HG03378 (cell line): Measurements from ENCODE around the gene TMEM204.

ENCODE experiments used
- ATAC-seq: cut with Tn5 transposase; IDR thresholded peaks from one replicate; pipeline ENCODE4 v1.9.1; 2021; ENCODE audit warnings: mild to moderate bottlenecking, moderate library complexity; ENCODE audit not compliant: unreplicated experiment

The TMEM204 gene

DNA sequence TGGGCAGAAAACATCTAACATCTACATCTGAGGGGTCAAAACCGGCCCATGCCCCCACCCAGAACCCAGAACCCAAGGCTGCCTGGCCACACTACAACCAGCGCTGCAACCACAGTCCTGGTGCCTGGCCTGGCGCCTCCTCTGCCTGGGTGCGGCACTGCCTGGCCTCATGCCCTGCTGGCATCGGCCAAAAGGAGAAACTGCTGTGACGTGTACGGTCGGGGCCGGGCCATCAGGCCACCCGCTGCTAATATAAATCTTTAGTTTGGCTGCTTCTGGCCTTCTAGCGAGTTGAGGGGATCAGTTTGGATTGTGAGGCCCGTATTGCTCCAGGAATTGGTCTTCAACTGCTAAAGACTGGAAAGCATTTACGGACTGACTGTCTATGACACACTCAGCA is 22.8 kb downstream of the TMEM204 start:
- ATAC-seq: no peak

DNA sequence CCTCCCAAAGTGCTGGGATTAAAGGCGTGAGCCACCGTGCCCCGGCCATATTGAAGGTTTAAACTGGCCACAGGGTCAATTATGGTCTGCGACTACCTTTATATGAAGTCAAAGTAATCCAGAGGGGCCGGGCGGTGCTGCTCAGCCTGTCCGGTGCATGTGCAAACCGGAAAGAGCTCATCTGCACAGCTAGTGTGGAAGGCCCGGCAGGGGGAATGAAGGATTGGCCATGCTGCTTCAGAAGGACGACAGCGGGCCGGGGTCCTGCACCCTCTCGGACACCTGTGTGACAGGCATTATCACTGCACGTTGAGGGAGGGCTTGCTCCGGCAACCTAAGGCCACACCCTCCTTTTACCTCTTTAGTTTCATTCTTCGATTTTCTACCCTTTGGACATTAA is 23.6 kb downstream of the TMEM204 start:
- no peak for ATAC-seq

DNA sequence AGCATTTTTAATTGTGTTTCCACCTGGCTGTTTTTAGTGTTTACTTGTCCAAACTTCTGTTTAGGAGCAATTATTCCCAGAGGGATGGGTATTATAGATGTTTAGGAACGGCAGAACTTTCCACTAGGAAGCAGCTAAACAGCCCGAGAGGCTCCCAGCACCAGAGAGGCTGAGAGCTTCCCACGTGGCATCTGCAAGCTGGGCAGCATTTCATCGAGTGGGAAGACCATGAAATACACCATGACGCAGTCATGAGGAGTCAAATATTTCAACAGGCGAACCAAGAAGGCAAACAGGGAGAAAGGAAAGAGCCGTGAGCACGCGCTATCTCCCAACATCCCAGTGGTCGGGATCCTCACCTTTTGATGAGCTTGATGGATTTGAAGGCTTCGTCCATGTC is 24.1 kb downstream of the TMEM204 start:
- no peak for ATAC-seq

DNA sequence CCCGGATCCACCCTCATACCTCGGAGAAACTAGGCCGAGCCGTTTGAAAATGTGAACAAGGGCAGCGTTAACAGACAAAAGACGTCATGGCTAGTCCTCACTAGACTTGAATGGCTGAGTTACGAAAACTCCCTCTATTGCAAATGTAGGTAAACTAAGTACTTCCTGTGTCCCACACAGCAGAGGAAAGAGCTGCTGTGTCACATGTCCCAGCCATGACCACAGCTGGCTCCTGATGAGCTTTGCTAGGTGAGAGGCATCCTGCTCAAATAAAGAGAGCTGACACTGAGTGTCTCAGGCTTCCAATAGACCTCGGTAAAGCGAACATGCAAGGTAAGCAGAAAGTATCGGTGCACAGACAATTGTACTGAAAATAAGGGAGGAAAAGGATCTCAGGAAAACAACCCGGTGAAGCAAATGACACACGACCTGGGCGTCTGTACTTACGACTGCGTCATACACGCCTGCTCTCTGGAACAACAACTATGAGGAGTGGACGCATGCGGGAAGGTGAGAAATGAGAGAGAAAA is 26.0 kb downstream of the TMEM204 start:
- ATAC-seq: no peak

DNA sequence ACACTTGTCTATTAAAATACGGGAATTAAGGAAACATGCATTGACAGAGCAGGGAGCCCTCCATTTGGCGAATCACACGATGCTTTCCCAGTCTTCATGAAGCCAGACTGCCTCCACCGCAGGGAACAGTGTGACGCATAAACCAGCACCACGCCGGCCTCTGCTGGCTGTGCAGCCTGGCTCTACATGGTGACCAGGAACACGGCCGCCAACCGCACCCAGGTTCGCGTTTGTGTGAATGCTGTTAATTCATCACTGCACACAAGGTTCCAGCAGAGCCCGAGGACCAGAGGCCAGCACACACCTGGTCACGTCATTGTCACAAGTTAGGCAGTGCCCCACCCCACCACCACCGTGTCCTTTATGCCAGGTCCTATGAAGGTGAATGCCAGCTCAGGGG is 26.7 kb downstream of the TMEM204 start:
- ATAC-seq: no peak

DNA sequence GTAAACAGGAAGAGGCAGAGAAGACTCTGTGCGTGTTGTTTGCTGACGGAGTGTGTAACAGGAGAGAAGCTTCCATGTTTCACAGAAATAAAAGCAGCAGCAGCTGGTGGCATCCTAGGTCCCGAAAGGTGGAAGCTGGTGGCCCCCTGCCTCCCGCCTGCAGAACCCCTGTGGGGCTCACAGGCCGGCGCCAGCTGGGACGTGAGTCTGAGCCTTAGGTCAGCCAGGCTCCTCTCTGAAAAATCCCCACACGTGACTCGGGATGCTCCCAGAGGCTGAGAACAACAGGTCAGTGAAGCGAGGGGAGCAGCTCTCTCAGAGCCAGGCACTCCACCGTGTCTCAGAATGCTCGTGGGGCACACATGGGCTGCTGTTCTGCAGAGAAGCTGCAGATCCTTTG is 27.4 kb downstream of the TMEM204 start:
- ATAC-seq: no peak

DNA sequence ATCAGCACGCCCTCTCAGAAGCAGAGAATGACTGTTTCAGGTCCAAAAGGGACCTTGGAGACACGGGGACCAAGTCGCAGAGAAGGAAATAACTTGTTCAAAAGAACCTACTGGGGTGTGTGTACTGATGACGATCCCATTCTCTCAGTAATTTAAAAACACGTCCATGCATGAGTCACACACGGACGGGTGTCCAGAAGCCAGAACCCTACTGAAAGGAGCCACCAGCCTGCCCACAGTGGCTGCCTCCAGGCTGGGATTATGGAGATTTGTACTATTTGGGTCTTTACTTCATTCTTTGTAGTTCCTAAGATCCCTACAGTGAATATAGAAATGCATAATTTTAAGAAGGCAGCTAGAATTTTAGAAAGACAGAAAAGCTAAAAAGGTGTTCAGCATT is 27.8 kb downstream of the TMEM204 start:
- ATAC-seq: no peak

DNA sequence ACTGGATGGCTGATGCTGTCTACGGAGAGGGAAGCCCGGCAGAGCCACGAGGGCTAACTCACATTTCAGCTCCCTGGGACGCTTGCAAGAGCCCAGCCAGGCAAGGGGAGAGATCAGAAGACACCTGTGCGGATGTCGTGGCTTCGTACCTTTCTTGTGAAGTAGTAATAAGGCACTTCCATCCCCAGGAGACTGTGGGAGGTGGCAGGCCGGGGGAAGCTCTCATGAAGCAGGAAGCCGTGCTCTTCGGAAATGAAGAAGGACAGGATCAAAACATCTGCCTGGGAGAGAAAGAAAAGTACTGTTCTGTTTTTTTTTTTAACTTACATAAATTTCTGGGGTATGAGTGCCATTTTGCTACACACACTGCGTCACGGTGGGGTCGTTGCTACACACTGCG is 28.4 kb downstream of the TMEM204 start:
- no peak for ATAC-seq

DNA sequence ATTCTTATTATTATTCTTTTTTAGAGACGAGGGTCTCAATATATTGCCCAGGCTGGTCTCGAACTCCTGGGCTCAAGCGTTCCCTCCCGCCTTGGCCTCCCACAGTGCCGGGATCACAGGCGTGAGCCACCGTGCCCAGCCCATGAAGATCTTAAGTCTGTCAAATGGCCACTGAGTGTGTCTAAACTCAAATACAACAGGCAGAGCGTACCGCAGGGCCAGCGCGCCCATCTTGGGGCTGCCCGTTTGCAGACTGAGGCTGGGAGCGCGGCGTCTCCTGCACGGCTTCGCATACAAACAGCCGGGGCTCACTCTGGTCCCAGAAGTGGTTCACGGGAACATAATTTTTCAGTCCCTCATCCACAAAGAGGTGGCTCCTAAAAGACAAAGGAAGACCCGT is 30.3 kb downstream of the TMEM204 start:
- ATAC-seq: no peak

DNA sequence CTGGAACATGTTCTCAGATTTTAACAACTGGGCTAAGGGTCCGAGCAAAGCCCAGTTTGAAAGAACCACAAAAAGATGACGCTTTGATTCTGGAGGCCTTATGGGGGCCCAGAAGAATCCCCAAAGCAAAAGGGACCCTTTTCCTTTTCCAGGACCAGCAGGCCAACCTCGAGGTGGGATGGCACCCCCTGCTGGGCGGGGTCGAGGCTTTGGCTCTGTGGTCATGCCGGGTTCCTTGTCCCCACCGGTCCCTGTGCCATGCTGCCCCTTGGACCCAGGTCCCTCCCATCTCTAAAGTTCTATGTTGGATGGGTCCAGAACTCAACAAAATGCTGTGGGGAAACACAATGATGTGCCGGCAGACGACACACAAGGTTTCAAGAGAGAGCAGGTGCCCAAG is 30.9 kb downstream of the TMEM204 start:
- no peak for ATAC-seq

DNA sequence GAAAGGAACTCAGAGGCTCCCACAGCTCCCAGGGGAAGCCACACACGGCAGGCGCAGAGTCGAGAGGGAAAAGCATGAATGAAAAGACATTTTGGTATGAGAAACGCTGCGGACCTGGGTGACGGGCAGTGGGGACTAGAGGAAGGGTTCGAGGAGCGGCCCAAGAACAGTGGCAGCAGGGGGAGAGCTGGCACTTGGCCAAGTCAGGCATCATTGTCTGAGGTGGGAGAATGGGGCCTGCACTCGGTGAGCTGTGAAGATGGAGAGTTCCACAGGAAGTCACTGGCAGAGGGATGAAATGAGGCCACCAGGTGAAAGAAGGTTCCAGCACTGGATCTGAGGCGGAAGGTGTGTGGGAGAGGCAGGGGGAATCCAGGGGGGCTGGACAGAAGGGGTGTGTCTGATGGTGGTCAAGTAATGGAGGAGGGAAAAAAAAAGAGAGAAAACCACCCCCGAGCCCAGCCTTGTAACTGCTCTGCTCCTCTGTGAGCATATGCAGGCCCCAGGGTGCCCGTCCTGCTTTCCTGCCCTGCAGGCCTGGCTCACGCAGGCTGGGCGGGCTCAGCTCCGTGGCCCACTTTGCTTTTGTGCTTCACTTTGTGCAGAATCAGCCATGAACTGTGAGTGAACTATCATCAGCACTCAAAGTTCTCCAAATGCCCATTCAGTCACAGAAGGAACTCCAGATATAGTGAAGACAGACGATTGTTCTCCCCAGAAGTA is 31.8 kb downstream of the TMEM204 start:
- no peak for ATAC-seq

DNA sequence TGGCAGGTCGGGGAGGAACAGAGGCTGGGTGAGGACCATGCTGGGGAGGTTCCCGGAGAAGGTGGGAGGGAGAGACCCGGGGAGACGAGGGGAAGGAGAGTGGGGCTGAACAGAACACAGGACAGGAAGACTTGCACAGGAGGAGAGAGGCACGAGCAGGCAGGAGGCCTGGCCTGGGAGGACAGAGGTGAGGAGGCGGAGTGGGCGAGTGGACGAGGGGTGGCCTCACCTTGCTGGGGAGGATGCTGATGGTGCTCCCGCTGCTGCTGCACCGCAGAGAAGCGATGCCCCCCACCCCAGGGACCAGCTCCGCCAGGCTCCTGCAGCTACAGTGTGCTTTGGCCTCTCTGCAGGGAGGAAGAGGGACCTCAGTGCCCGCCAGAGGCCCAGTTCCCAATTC is 34.5 kb downstream of the TMEM204 start:
- ATAC-seq: no peak

DNA sequence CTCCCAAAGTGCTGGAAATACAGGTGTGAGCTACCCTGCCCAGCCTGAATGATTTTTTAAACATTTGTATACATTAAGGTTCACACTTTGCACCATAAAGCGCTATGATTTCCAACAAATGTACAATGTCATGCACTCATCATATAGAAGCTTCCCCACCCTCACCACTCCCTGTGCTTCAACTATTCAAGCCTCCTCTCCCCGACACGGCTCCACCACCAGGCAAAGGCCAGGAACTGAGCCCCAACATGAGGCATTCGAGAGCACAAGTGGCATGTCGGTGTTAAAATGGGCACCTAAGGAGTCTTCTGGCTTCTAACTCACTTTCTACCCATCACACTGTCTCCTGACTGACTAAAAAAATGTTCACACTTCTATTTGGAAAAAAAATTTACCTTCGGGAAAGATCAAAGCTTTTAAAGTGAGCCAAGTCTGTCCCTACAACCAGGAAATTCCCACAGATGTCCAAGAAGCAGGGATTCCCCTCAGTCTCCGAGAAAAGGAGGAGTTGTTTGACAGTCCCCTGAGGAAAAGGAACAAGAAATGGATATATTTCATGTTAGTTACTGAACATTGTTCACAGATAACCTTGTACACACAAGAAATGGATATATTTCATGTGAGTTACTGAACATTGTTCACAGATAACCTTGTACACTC is 37.7 kb downstream of the TMEM204 start:
- no peak for ATAC-seq

DNA sequence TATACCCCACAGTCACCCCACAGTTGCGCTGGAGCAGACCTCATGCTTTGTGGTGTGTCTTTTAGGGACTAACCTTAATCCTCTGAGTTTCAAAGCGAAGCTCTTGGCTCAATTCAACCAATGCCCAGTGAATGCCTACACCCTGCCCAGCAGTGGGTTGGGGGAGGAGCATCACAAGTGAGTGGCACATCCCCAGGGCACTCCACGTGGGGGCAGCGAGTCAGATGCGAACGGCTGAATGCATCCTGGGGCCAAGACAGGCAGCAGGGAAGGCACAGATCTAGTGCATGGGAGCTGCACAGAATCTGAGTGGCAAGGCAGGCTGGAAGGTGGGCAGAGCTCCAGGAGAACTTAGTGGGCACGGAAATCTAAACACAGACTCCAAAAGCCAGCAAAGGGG is 39.2 kb downstream of the TMEM204 start:
- no peak for ATAC-seq

DNA sequence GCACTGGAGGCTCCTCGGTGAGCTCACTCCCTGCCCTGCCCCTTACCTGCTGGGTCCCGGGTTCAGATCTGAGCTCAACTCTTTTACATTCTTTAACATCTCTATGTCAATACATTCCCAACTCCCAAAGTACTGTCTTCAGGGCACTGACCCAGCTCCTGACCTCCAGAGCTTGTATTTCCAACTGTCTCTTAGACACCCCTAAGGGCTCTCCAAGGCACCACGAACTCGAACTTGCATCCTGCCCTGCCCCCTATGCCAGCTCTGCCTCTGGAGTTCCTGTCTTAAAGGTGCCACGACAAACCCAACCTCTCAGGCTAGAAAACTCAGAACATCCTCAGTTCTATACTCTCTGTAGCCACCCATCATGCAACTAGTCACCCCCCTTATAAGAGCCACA is 39.8 kb downstream of the TMEM204 start:
- no peak for ATAC-seq

DNA sequence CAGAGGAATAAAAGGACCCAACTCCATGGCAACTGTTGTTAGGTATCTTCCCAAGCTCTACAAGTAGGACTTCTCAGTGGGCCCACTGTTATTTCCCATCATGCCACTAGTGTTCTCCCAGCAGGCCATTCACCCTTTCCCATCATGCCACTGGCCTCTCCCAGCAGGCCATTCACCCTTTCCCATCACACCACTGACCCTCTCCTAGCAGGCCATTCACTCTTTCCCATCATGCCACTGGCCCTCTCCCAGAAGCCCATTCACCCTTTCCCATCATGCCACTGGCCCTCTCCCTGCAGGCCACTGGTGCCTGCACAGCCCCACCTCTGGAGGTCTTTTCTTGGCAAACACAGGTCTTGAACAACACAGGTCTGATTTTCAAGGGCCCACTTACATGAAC is 42.1 kb downstream of the TMEM204 start:
- no peak for ATAC-seq

DNA sequence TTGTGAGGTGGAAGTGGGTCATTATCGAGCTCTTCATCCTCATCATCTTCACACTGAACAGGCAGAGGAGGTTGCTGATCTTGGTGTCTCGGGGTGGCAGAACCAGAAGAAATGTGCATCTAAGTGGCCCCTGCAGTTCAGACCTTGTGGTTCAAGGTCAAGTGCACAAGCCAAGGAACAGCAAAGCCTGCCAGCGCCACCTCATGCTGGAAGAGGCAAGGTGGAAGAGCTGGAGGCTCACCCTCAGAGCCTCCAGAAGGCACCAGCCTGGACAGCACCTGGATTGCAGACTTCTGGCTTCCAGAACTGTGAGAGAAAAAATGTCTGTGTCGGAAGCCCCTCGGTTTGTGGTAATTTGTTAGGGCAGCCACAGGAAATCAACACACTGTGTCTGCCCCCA is 45.7 kb downstream of the TMEM204 start:
- ATAC-seq: no peak

DNA sequence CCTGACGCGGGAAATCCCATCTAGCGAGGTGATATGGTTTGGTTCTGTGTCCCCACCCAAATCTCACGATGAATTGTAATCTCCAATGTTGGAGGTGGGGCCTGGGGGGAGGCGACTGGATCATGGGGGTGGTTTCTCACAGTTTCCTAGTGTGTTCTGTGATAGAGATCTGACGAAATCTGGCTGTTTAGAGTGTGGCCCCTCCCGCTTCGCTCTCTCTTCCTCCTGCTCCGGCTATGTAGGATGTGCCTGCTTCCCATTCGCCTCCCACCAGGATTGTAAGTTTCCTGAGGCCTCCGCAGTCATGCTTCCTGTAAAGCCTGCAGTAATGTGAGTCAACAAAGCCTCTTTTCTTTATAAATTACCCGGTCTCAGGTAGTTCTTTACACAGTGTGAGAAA is 46.8 kb downstream of the TMEM204 start:
- no peak for ATAC-seq

DNA sequence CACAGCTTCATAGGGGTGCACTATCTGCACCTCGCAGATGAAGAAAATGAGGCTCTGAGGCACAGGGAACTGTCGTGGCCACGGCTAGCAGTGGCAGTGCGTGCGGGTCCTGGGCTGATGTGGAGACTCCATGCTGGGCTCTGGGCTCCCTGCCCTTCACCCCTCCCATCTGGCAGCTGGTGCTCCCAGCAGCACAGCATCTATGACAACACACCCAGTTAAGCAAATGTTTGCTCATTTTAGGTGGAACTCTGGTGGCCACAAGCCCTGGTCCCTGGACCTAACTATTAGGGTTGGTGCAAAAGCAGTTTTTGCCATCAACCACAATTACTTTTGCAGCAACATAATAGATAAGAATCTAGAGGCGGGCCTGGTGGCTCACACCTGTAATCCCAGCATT is 47.5 kb downstream of the TMEM204 start:
- no peak for ATAC-seq

DNA sequence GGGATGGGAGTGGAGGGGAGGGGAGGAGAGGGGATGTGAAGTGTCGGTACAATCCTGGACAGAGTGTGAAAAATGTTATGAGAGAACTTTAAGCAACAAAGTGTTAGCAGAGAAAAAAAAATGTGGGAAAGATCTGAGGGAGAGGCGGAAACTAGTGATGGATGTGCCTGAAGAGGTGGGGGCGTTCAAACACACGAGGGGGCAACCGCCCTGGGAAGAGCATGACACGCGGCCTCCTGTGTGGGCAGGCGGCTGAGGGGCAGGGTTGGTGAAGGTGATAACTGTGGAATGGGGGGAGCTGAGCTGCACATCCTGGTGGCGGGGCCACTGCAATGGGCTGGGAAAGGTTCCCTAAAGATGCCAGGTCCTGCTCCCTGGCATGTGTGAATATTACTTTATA is 48.3 kb downstream of the TMEM204 start:
- ATAC-seq: no peak

DNA sequence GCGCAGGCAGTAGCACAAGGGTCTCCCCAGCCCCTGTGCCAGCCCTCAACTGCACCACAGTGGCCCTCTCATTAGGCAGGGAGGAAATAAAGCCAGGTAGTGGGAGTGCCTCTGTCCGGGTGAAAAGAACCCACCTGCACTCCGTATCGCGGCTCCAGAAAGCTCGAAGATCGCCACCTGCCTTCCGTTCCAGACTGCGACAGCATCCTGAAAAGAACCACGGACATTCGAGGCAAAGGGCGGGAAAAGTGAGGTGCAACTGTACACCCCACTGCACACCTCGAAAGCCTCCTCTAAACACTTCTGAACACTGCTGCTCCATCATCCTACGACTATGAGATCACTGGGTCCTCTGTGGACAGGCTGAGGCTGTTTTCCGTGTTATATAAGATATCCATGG is 49.7 kb downstream of the TMEM204 start:
- no peak for ATAC-seq

DNA sequence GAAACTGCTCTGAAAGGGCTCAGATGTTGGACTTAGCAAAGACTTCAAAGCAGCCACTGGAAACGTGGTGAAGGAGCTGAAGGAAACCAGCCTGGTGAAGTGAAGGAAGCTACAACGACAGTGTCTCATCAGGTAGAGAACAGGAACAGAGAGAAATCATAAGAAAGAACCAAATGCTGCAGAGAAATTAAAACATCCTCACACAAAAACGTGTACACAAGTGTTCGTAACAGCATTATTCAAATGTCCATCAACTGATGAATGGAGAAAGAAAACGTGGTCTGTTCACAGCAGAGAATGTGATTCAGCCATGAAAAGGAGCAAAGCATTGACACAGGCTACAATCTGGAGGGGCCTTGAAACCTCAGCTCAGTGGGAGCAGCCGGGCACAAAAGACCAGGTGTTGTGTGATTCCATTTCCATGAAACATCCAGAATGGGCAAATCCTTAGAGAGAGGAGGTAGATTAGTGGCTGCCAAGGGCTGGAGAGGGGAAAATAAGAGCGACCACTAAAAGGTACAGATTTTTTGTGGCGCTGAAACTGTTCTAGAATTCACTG is 51.5 kb downstream of the TMEM204 start:
- ATAC-seq: no peak
